ENCODE results near the gene BRD3.

- no peak for TF ChIP-seq CTCF (conservative IDR thresholded peaks at IDR 0.05; ENCODE audit: low read length)
- TF ChIP-seq EZH2phosphoT487 (IDR thresholded peaks at IDR 0.05; ENCODE audit: borderline replicate concordance) = no peak
These were observed 26.2 kb downstream of the BRD3 start for GRCh38 chr9:134041649-134041962.
